CD14-positive monocyte (primary cell): ENCODE measurements around the gene CDH18. TPM values are rescaled to one million over a fixed set of nuclear protein-coding genes. Genes with fewer than 3 reads are reported as not detected.

Experiments used
- DNase-seq, 3 donors: peaks; one replicate each; pipeline ENCODE4 v3.0.0-alpha.2; 2011 to 2022
- H2AFZ ChIP-seq: 2 replicates; pipeline ENCODE4 v1.6.0; 2012; ENCODE audit warnings: mild to moderate bottlenecking, low read depth, low read length, inconsistent platforms; ENCODE audit not compliant: insufficient read depth, poor library complexity, severe bottlenecking
- H3K27ac ChIP-seq, 2 donors: 1 replicate in 1 of 2; 2 replicates in 1 of 2; pipeline ENCODE4 v1.5.1; 2012 to 2013; ENCODE audit warnings: low read length in 2 of 2, control low read depth in 1 of 2, inconsistent platforms in 1 of 2, low read depth in 1 of 2, mild to moderate bottlenecking in 1 of 2
- H3K27me3 ChIP-seq, 2 donors: one replicate each; pipeline versions ENCODE4 v1.6.0 to v1.6.1; 2011 to 2013; ENCODE audit warnings: low read length in 2 of 2; ENCODE audit not compliant: control insufficient read depth in 2 of 2, insufficient read depth in 2 of 2
- H3K36me3 ChIP-seq, 2 donors: replicated peaks in 1 of 2; 1 replicate in 1 of 2; 2 replicates in 1 of 2; pipeline versions ENCODE4 v1.5.1 to v1.6.1; 2012 to 2013; ENCODE audit warnings: low read length in 2 of 2, control low read depth in 1 of 2, inconsistent platforms in 1 of 2, mild to moderate bottlenecking in 1 of 2; ENCODE audit not compliant: insufficient read depth in 2 of 2, control insufficient read depth in 1 of 2
- H3K4me1 ChIP-seq, 2 donors: 1 replicate in 1 of 2; 2 replicates in 1 of 2; pipeline versions ENCODE4 v1.5.1 to v1.6.1; 2012 to 2013; ENCODE audit warnings: low read length in 2 of 2, control low read depth in 1 of 2, inconsistent platforms in 1 of 2, mild to moderate bottlenecking in 1 of 2, moderate library complexity in 1 of 2; ENCODE audit not compliant: insufficient read depth in 2 of 2, control insufficient read depth in 1 of 2
- H3K4me2 ChIP-seq: replicated peaks from 2 replicates; pipeline ENCODE3; 2012; ENCODE audit warnings: low read length, moderate library complexity, mild to moderate bottlenecking; ENCODE audit not compliant: poor library complexity, severe bottlenecking; ENCODE audit errors: extremely low read depth
- H3K4me3 ChIP-seq, 3 experiments: fragments of 200-600 bp in 1 of 3; sonication (generic) in 1 of 3; replicated peaks in 1 of 3; 1 replicate in 2 of 3; 2 replicates in 1 of 3; pipeline ENCODE4 v1.5.1; 2011 to 2013; ENCODE audit warnings: low read length in 3 of 3, mild to moderate bottlenecking in 3 of 3, control low read depth in 2 of 3, low read depth in 2 of 3, inconsistent platforms in 1 of 3, moderate library complexity in 1 of 3
- H3K79me2 ChIP-seq: 2 replicates; pipeline ENCODE4 v1.6.0; 2012; ENCODE audit warnings: mild to moderate bottlenecking, control low read depth, inconsistent platforms, low read length, moderate library complexity; ENCODE audit not compliant: insufficient read depth
- H3K9ac ChIP-seq: 2 replicates; pipeline ENCODE4 v1.6.0; 2017; ENCODE audit warnings: low read length, mild to moderate bottlenecking; ENCODE audit not compliant: insufficient read depth, poor library complexity, severe bottlenecking
- H3K9me3 ChIP-seq, 2 donors: replicated peaks in 1 of 2; 1 replicate in 1 of 2; 2 replicates in 1 of 2; pipeline versions ENCODE4 v1.5.1 to v1.6.1; 2012 to 2013; ENCODE audit warnings: low read length in 2 of 2, control low read depth in 1 of 2; ENCODE audit not compliant: control insufficient read depth in 1 of 2, insufficient read depth in 1 of 2
- H4K20me1 ChIP-seq: 2 replicates; pipeline ENCODE4 v1.6.0; 2012; ENCODE audit warnings: mild to moderate bottlenecking, low read length, control low read depth, moderate library complexity; ENCODE audit not compliant: insufficient read depth
- H3K27ac Mint-ChIP-seq, 7 donors: one replicate each; pipeline ENCODE4 v1.8.0; 2020; ENCODE audit warnings: mild to moderate bottlenecking in 7 of 7, mixed read lengths in 7 of 7, moderate library complexity in 6 of 7, inconsistent platforms in 2 of 7
- H3K27me3 Mint-ChIP-seq, 3 donors: one replicate each; pipeline ENCODE4 v1.8.0; 2021 to 2022; ENCODE audit warnings: low read depth in 3 of 3, mild to moderate bottlenecking in 3 of 3, mixed read lengths in 3 of 3, moderate library complexity in 3 of 3, inconsistent platforms in 1 of 3
- H3K36me3 Mint-ChIP-seq, 2 donors: one replicate each; pipeline ENCODE4 v1.8.0; 2020; ENCODE audit warnings: mixed read lengths in 2 of 2, inconsistent platforms in 1 of 2, mild to moderate bottlenecking in 1 of 2
- H3K4me1 Mint-ChIP-seq: one replicate; pipeline ENCODE4 v1.8.0; 2020; ENCODE audit warnings: mild to moderate bottlenecking, mixed read lengths
- H3K4me3 Mint-ChIP-seq, 2 donors: one replicate each; pipeline ENCODE4 v1.8.0; 2020; ENCODE audit warnings: mild to moderate bottlenecking in 2 of 2, mixed read lengths in 2 of 2, moderate library complexity in 1 of 2
- H3K9me3 Mint-ChIP-seq, 7 donors: one replicate each; pipeline ENCODE4 v1.8.0; 2020 to 2022; ENCODE audit warnings: mixed read lengths in 7 of 7, mild to moderate bottlenecking in 6 of 7, moderate library complexity in 6 of 7, inconsistent platforms in 2 of 7
- CTCF ChIP-seq: fragments of 200-600 bp; IDR thresholded peaks from one replicate; pipeline ENCODE4 v1.8.0; 2022; ENCODE audit warnings: antibody characterized with exemption, mild to moderate bottlenecking
- WGBS: methylation state at CpG from one replicate; pipeline ENCODE4 v1.1.5; 2013; ENCODE audit warnings: missing lambda C conversion rate; ENCODE audit not compliant: insufficient coverage; 5-methylcytosine and 5-hydroxymethylcytosine counted together
- intact Hi-C, 2 donors: fragments of 100-400 bp; cut with micrococcal nuclease; formaldehyde crosslinking; loops; one replicate each; pipeline versions ENCODE4 v1.15.0 to v1.15.1; 2023
- polyA plus RNA-seq, 3 donors: library from polyadenylated mRNA; depleted of rRNA in 1 of 3; unstranded in 2 of 3; stranded (reverse) in 1 of 3; fragments of 300-500 nt in 2 of 3; fragments of >200 nt in 1 of 3; fragmentation: Illumina TruSeq in 2 of 3; gene quantifications; 1 replicate in 2 of 3; 2 replicates in 1 of 3; pipeline ENCODE4 v1.2.3, GENCODE V29; 2012 to 2021

The CDH18 gene
- polyA plus RNA-seq, 3 donors, result not detected

GRCh38 chr5:19959830-19960384 lies 28.1 kb downstream of the CDH18 start:
- intact Hi-C loops, result no loop called here
- Histone ChIP-seq H3K27me3 (no peaks in the 10 kb centered on the region), H3K4me2 (no peak overlapping the region), H3K79me2 (no peaks in the 10 kb centered on the region), H3K4me1 (no peaks in the 10 kb centered on the region), H2AFZ (no peak overlapping the region), H3K4me3 (no peak overlapping the region), H3K9me3 (peaks cover 0 to 7% of the 10 kb centered on the region in 2 donors), H3K9ac (no peak overlapping the region), H4K20me1 (no peaks in the 10 kb centered on the region), H3K27ac (no peak overlapping the region), H3K36me3 (no peaks in the 10 kb centered on the region)
- Mint-ChIP-seq H3K27ac (no peak overlapping the region), H3K36me3 (no peaks in the 10 kb centered on the region), H3K27me3 (peaks cover 0 to 1% (median 0%) of the 10 kb centered on the region in 3 donors), H3K4me1 (no peaks in the 10 kb centered on the region), H3K4me3 (no peak overlapping the region), H3K9me3 (peaks cover 0 to 5% (median 3%) of the 10 kb centered on the region in 7 donors)
- no peak for TF ChIP-seq CTCF
- WGBS, result no CpG with 5 or more reads among the region's 2 CpGs
- DNase-seq, result no peak

- no peak for TF ChIP-seq CTCF
- Histone ChIP-seq H3K9ac (no peak overlapping the region), H3K4me2 (no peak overlapping the region), H3K4me1 (no peaks in the 10 kb centered on the region), H2AFZ (no peak overlapping the region), H4K20me1 (no peaks in the 10 kb centered on the region), H3K27ac (no peak overlapping the region), H3K4me3 (no peak overlapping the region), H3K36me3 (no peaks in the 10 kb centered on the region), H3K9me3 (no peaks in the 10 kb centered on the region), H3K79me2 (no peaks in the 10 kb centered on the region), H3K27me3 (no peaks in the 10 kb centered on the region)
- no peak overlapping the region for H3K4me3 Mint-ChIP-seq
- no peak for DNase-seq
- no peaks in the 10 kb centered on the region for H3K36me3 Mint-ChIP-seq
- H3K27ac Mint-ChIP-seq, result no peak overlapping the region
- peaks cover 0 to 2% (median 0%) of the 10 kb centered on the region in 7 donors for H3K9me3 Mint-ChIP-seq
- intact Hi-C loops, result no loop called here
- no peaks in the 10 kb centered on the region for H3K4me1 Mint-ChIP-seq
- H3K27me3 Mint-ChIP-seq, result no peaks in the 10 kb centered on the region
Observed at GRCh38 chr5:19950897-19951296, 37.1 kb downstream of the CDH18 start.
